SK-N-SH (cell line): ENCODE data around the gene SP1.

Experiments used
- CTCF ChIP-seq: fragments of 200-600 bp; sonication (generic); IDR thresholded peaks from 2 replicates; pipeline ENCODE4 v1.6.1; 2017; ENCODE audit warnings: antibody characterized with exemption, mild to moderate bottlenecking, moderate library complexity
- EP300 ChIP-seq, 2 experiments: IDR thresholded peaks; 2 replicates each; pipeline versions ENCODE4 v1.4.0 to v1.6.1; 2012; ENCODE audit warnings: borderline replicate concordance in 1 of 2, low read depth in 1 of 2, low read length in 1 of 2
- EZH2phosphoT487 ChIP-seq: fragments of 200-600 bp; sonication (generic); IDR thresholded peaks from 2 replicates; pipeline ENCODE4 v1.6.1; 2017; ENCODE audit warnings: low read depth, mixed run types, mild to moderate bottlenecking, antibody characterized with exemption, moderate library complexity, borderline replicate concordance
- GABPA ChIP-seq: IDR thresholded peaks from 2 replicates; pipeline ENCODE4 v1.4.0; 2012; ENCODE audit warnings: low read depth, mild to moderate bottlenecking
- MAX ChIP-seq: IDR thresholded peaks from 2 replicates; pipeline ENCODE4 v1.4.0; 2012; ENCODE audit warnings: low read depth
- NFIC ChIP-seq: IDR thresholded peaks from 2 replicates; pipeline ENCODE4 v1.4.0; 2012; ENCODE audit warnings: borderline replicate concordance
- PBX3 ChIP-seq: IDR thresholded peaks from 2 replicates; pipeline ENCODE4; 2012
- RAD21 ChIP-seq: IDR thresholded peaks from 2 replicates; pipeline ENCODE4 v1.6.1; 2012; ENCODE audit warnings: mild to moderate bottlenecking, low read length
- REST ChIP-seq: IDR thresholded peaks from 2 replicates; pipeline ENCODE4 v1.6.1; 2012; ENCODE audit warnings: mild to moderate bottlenecking, low read depth, low read length, moderate library complexity
- RFX5 ChIP-seq: IDR thresholded peaks from 2 replicates; pipeline ENCODE4 v1.6.1; 2012; ENCODE audit warnings: mild to moderate bottlenecking, improper control_type of control experiment, low read length
- SIN3A ChIP-seq: IDR thresholded peaks from 2 replicates; pipeline ENCODE4 v1.6.1; 2012; ENCODE audit warnings: low read depth, mild to moderate bottlenecking, low read length, moderate library complexity, borderline replicate concordance
- TAF1 ChIP-seq: IDR thresholded peaks from 2 replicates; pipeline ENCODE4 v1.6.1; 2012; ENCODE audit warnings: low read depth, mild to moderate bottlenecking, low read length, moderate library complexity, borderline replicate concordance
- USF2 ChIP-seq: fragments of 150-350 bp; IDR thresholded peaks from 2 replicates; pipeline ENCODE4 v1.6.1; 2017; ENCODE audit warnings: antibody characterized with exemption, low read length, low read depth, borderline replicate concordance

- TF ChIP-seq GABPA (no peak), CTCF (no peak), REST (no peak), EZH2phosphoT487 (no peak), MAX (no peak), USF2 (no peak), NFIC (no peak), RFX5 (no peak), SIN3A (no peak), EP300 (IDR thresholded peaks at IDR 0.05; ENCODE audit: borderline replicate concordance in 1 of 2, low read depth in 1 of 2, low read length in 1 of 2) (no peak), PBX3 (no peak), RAD21 (no peak), TAF1 (no peak)
These were observed 19.9 kb downstream of the SP1 start for GRCh38 chr12:53399896-53400295.
